Stimulated activated CD8-positive, alpha-beta memory T cell treated with anti-CD3 and anti-CD28 coated beads, Interleukin-7, amount 100 ng/mL, for 1 hour (primary cell): Measurements from ENCODE around the gene ATP8A2.
"Not testable (repeated sequence)": the region's sequence is repeated elsewhere in the genome, so short reads cannot be mapped to it uniquely, and the experiment has no call there.

Experiments
- DNase-seq, 2 donors: peaks; one replicate each; pipeline ENCODE4 v3.0.0-alpha.2; 2020; ENCODE audit warnings: low read depth in 2 of 2

The ATP8A2 gene

GRCh38 chr13:25915840-25916518, 544.2 kb downstream of the ATP8A2 start:
- no peak for DNase-seq

- no peak for DNase-seq
These were observed 548.5 kb downstream of the ATP8A2 start for GRCh38 chr13:25920277-25920676.

DNA sequence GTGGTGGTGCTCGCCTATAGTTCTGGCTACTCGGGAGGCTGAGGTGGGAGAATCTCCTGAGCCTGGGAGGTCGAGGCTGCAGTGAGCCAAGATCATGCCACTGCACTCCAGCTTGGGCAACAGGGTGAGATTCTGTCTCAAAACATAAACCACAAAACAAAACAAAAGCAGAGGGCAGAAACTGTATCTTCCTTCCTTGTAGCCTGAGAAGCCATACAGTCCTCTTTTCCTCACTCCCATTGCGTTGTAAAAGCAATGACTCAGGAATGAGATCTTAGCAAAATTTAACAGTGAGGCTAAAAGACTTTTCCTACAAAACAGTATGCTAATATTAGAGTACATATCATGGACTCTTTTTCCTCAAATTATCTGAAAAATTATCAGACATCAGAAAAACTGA, 549.2 kb downstream of the ATP8A2 start:
- no peak for DNase-seq

GRCh38 chr13:25922376-25922775, 550.6 kb downstream of the ATP8A2 start:
- no peak for DNase-seq

- DNase-seq, result no peak
These were observed 551.7 kb downstream of the ATP8A2 start for GRCh38 chr13:25923217-25924085.

DNA sequence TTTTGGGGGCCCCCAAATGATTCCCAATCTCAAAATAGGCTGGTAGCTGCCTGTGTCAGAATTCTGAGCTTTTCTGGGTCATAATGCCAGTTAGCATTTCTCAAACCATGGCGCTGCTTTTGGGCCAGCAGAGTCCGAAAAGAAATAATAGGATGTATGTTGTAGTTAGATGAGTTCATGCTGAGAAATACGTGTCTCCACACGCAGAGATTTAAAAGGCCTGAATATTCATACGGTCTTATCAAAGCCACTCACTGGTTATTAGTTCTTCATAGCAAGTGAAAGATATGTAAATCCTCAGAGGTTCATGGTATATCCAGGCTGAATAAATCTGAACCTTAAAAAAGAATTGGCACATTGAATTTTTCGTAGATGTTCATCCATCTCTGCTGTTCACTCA, 555.6 kb downstream of the ATP8A2 start:
- no peak for DNase-seq

DNA sequence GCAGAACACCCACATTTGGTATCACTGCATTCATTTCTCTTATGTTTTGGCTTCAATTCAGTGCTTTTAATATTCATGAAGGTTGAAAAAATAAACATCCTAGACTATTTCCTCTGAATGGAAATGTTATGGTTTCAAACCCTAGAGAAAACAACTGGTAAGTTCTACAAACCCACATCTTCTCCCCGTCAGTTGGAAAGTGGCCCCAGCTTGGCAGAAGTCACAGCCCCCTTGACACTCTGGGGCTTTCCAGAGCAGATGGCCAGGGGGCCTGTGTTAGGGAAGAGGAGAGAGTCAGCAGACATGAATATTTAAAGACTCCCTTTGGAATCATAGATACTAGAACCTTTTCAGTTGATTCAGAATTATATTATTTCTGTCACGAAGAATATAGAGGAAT, 556.2 kb downstream of the ATP8A2 start:
- DNase-seq, result no peak

GRCh38 chr13:25928941-25929505, 557.2 kb downstream of the ATP8A2 start:
- no peak for DNase-seq

GRCh38 chr13:25929816-25930215, 558.0 kb downstream of the ATP8A2 start:
- no peak for DNase-seq

DNA sequence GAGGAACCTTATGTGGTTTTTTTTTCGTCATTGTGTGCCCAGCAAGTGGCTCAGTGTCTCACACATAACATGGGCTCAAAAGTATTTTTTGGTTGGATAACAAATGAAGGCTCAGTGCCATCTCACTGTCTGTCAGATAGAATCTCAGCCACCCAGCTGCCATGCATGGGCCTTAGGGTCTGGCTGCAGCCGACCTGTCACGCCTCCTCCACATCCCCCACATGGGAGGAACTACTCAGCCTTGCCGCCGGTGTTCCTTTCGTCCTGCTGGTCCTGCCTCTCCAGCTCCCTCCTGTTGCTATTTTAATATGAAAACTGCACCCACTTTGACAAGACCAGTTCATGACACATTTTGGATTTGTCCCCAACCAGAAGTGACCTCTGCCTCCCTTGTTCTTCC, 558.9 kb downstream of the ATP8A2 start:
- DNase-seq, result no peak

DNA sequence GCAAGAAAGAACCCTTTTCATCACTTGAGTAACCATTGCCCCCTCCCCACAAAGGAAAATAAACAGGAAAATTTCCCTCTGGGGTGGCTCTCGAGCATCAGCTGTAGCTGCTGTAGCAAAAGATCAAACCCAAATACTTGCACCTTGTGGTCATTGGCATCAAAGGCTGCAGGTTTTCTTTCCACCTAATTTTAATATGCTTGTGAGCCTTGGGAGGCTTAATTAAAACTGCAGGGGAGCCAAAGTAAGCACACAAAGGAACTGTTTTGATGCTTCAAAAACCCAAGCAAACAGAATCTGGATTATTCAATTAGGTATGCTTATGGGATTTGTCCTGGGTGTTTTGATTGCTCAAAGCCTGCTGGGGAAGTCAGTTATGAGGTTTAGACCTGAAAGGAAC, 560.6 kb downstream of the ATP8A2 start:
- DNase-seq, result no peak

DNA sequence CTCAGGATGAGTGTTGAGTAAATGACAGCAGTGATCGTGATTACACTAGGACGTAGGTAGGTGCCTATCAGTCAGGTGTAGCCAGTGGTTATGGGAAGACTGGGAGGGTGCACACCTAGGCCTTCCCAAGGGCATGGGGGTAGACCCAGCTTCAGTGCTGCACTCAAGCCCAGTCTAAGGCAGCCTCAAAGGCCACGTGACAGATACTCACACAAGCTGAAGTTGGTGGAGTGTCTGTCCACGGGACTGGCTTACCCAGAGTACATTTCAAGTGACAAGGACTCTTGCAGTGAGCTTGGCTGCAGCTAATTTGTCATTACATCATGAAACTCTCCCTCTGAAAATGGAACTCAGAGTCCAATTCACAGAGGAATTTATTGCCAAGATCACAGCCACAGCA, 561.7 kb downstream of the ATP8A2 start:
- DNase-seq, result no peak

- no peak for DNase-seq
These were observed 562.4 kb downstream of the ATP8A2 start for GRCh38 chr13:25934127-25934526.

GRCh38 chr13:25939961-25940687, 568.4 kb downstream of the ATP8A2 start:
- no peak for DNase-seq

DNA sequence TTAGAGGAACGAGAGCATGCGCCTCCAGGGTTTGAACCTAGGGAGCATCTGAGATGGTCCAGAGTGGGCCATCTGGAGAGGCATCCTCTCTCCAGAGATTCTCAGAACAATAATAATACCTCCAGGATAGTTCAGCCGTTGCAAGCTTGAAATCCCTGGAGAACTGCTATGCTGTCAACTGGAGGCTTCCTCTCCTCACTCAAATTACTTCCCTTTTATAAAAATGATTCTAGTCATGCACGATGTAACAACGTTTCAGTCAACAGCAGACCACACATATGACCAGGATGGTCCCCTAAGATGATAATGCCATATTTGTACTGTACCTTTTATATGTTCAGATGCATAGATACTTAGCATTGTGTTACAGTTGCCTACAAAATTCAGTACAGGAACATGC, 571.3 kb downstream of the ATP8A2 start:
- no peak for DNase-seq

- DNase-seq, result no peak
These were observed 571.9 kb downstream of the ATP8A2 start for GRCh38 chr13:25943658-25944057.

GRCh38 chr13:25945596-25945995, 573.8 kb downstream of the ATP8A2 start:
- no peak for DNase-seq

DNA sequence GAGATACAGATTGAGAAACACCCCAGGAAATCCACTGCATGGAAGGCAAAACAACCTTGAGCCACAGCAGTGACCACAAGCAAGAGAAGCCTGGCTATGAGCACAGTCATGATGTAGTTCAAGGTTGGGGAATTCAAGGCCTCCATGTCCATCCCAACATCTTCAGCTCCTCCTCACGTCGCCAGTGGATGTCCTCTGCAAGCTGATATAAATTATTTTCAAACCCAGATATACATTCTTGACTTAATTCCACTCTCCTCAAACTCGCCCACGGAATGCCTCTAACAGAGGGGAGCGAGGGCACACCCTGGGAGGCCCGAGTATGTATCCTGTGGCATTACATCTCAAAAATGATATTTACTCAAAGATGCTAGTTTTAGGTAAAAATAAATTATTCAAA, 574.5 kb downstream of the ATP8A2 start:
- DNase-seq, result no peak

DNA sequence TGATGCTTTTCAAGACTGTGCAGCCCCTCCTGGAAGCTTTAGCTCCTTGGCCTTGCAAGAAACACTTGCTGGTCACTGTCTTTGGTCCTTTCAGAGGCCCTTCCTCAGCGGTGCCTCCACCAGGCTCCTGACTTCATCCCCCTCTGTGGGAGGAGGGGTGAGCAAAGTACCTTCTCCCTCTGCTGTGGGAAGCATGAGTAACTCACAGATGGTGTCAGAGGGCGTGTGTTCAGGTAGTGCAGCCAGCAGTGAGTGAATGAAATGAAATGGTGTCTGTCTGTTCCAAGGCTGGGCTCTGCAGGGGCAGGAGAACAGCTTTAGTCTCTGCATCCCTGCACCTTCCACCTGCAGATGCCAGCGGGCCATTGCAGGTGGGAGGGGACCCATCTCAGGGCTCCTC, 577.1 kb downstream of the ATP8A2 start:
- DNase-seq, result no peak

DNA sequence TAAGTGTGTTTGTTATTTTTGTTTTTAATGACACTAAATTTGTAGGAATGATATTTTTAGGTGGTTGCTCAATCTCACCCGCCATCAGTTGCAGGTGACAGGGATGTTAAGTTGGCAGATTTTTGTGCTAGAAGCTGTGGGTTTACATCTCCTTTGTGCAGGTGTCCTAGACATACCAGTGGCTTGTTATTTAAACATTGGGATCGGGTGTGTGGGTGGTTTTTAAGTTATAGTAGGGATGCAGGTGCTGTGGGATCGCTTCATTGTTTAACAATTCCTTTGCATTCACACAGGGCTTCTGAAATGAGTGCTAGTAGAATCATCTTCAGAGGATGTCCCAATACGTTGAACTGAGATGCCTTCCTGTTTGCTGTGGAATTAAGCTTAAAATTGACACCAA, 580.1 kb downstream of the ATP8A2 start:
- DNase-seq, result no peak

- not testable (repeated sequence) for DNase-seq
These were observed 582.3 kb downstream of the ATP8A2 start for GRCh38 chr13:25954080-25954479.

- DNase-seq, result not testable (repeated sequence)
These were observed 583.2 kb downstream of the ATP8A2 start for GRCh38 chr13:25954943-25955342.
